ENCODE data around the gene CUX1.

The CUX1 gene

DNA sequence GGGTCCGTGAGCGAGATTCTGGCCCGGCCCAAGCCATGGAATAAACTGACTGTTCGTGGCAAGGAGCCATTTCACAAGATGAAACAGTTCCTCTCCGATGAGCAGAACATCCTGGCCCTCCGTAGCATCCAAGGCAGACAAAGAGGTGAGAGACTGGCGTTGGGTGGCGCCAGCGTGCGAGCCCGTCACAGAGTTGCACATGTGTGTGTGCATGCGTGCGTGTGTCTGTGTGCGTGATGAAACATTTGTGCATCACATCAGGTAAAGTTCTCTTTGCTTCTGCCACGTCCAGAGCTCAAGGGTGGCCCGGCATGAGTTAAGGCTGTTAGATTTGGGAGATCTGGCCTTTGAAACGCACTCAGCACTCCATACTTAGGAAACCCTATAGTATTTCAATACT is 379.7 kb downstream of the CUX1 start:
- TF ChIP-seq POLR2AphosphoS5 (IDR thresholded peaks at IDR 0.05; ENCODE audit: low read depth) = no peak
- TF ChIP-seq, protein P1, sequence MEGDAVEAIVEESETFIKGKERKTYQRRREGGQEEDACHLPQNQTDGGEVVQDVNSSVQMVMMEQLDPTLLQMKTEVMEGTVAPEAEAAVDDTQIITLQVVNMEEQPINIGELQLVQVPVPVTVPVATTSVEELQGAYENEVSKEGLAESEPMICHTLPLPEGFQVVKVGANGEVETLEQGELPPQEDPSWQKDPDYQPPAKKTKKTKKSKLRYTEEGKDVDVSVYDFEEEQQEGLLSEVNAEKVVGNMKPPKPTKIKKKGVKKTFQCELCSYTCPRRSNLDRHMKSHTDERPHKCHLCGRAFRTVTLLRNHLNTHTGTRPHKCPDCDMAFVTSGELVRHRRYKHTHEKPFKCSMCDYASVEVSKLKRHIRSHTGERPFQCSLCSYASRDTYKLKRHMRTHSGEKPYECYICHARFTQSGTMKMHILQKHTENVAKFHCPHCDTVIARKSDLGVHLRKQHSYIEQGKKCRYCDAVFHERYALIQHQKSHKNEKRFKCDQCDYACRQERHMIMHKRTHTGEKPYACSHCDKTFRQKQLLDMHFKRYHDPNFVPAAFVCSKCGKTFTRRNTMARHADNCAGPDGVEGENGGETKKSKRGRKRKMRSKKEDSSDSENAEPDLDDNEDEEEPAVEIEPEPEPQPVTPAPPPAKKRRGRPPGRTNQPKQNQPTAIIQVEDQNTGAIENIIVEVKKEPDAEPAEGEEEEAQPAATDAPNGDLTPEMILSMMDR (IDR thresholded peaks at IDR 0.05; ENCODE audit: insufficient read depth, low read length) = no peak
- no peak for TF ChIP-seq SPI1 (IDR thresholded peaks at IDR 0.05; ENCODE audit: borderline replicate concordance, low read depth)
- TF ChIP-seq, protein P2, sequence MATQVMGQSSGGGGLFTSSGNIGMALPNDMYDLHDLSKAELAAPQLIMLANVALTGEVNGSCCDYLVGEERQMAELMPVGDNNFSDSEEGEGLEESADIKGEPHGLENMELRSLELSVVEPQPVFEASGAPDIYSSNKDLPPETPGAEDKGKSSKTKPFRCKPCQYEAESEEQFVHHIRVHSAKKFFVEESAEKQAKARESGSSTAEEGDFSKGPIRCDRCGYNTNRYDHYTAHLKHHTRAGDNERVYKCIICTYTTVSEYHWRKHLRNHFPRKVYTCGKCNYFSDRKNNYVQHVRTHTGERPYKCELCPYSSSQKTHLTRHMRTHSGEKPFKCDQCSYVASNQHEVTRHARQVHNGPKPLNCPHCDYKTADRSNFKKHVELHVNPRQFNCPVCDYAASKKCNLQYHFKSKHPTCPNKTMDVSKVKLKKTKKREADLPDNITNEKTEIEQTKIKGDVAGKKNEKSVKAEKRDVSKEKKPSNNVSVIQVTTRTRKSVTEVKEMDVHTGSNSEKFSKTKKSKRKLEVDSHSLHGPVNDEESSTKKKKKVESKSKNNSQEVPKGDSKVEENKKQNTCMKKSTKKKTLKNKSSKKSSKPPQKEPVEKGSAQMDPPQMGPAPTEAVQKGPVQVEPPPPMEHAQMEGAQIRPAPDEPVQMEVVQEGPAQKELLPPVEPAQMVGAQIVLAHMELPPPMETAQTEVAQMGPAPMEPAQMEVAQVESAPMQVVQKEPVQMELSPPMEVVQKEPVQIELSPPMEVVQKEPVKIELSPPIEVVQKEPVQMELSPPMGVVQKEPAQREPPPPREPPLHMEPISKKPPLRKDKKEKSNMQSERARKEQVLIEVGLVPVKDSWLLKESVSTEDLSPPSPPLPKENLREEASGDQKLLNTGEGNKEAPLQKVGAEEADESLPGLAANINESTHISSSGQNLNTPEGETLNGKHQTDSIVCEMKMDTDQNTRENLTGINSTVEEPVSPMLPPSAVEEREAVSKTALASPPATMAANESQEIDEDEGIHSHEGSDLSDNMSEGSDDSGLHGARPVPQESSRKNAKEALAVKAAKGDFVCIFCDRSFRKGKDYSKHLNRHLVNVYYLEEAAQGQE (IDR thresholded peaks at IDR 0.05; ENCODE audit: insufficient replicate concordance, low read depth) = no peak
- TF ChIP-seq GABPA (IDR thresholded peaks at IDR 0.05; ENCODE audit: low read depth) = no peak
- no peak for DNase-seq (ENCODE audit: low read depth in 1 of 2, low spot score in 1 of 2)
- Histone ChIP-seq H3K4me3 (replicated peaks; ENCODE audit: insufficient read depth, low read length) (no peak overlapping the region), H3K27ac (replicated peaks) (no peak overlapping the region), H3K27me3 (ENCODE audit: insufficient read depth, poor library complexity, severe bottlenecking) (no peaks in the 10 kb centered on the region)

DNA sequence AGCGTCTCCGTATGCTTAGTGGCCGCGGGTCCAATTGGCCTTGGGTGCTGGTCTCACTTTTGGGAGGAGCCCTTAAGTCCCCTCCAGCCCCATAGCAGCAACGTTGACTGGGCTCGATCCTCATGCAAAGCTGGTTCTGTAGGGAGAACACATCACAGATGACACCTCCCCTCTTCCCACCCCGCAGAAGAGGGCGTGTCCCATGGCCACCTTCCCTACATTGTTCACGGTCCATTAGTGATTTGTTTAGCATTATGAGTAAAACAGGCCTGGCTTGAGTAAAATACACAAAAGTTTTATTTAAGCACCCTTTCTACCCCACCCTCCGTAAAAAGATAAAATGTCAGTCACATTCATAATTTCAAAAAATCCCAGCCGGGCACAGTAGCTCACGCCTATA is 380.2 kb downstream of the CUX1 start:
- Histone ChIP-seq H3K4me3 (replicated peaks; ENCODE audit: insufficient read depth, low read length) (no peak overlapping the region), H3K27ac (replicated peaks) (no peak overlapping the region), H3K27me3 (ENCODE audit: insufficient read depth, poor library complexity, severe bottlenecking) (no peaks in the 10 kb centered on the region)
- no peak for DNase-seq (ENCODE audit: low read depth in 1 of 2, low spot score in 1 of 2)
- TF ChIP-seq, protein P2 (IDR thresholded peaks at IDR 0.05; ENCODE audit: insufficient replicate concordance, low read depth) = no peak
- TF ChIP-seq, protein P1 (IDR thresholded peaks at IDR 0.05; ENCODE audit: insufficient read depth, low read length) = no peak
- no peak for TF ChIP-seq GABPA (IDR thresholded peaks at IDR 0.05; ENCODE audit: low read depth)

DNA sequence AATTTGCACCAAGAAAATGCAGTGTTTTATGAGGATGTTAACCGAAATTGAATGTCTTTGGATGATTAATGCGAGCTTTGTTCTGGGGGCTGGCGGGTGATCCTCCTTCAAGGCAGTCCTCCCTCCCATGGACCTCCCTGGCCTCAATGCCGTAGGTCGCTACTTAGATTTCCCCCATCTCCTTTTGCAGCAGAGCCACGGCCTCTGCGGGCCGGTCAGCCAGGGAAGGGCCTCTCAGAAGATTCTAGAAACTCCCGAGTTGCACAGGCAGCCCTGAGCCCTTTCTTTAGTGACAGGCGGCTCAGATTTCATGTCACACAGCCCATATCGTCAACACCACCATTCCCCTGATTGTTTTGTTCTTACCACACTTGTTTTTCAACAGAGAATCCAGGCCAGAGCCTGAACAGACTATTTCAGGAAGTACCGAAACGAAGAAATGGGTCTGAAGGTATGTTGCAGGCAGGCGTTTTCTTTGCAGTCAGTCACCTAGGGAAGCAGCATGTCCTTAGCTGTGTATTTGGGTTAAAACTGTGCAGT is 381.1 kb downstream of the CUX1 start:
- DNase-seq (ENCODE audit: low read depth in 1 of 2, low spot score in 1 of 2) = no peak
- no peak overlapping the region for H3K4me3 ChIP-seq (replicated peaks; ENCODE audit: insufficient read depth, low read length)
- TF ChIP-seq, protein P2 (IDR thresholded peaks at IDR 0.05; ENCODE audit: insufficient replicate concordance, low read depth) = no peak
- TF ChIP-seq SPI1 (IDR thresholded peaks at IDR 0.05; ENCODE audit: borderline replicate concordance, low read depth) = no peak
- TF ChIP-seq GABPA (IDR thresholded peaks at IDR 0.05; ENCODE audit: low read depth) = no peak
- TF ChIP-seq POLR2AphosphoS5 (IDR thresholded peaks at IDR 0.05; ENCODE audit: low read depth) = no peak
- TF ChIP-seq, protein P1 (IDR thresholded peaks at IDR 0.05; ENCODE audit: insufficient read depth, low read length) = no peak

More for the DNA sequence above, 381.1 kb downstream of the CUX1 start:
- Histone ChIP-seq H3K27ac (replicated peaks) (no peak overlapping the region), H3K27me3 (ENCODE audit: insufficient read depth, poor library complexity, severe bottlenecking) (no peaks in the 10 kb centered on the region)

Measured in HL-60 (cell line).